COR-L47 (cell line): ENCODE data around the gene C5orf58.

ENCODE experiments used
- DNase-seq: peaks from one replicate; lab custom pipeline; 2025; lab: John Stamatoyannopoulos, UW

The C5orf58 gene

DNA sequence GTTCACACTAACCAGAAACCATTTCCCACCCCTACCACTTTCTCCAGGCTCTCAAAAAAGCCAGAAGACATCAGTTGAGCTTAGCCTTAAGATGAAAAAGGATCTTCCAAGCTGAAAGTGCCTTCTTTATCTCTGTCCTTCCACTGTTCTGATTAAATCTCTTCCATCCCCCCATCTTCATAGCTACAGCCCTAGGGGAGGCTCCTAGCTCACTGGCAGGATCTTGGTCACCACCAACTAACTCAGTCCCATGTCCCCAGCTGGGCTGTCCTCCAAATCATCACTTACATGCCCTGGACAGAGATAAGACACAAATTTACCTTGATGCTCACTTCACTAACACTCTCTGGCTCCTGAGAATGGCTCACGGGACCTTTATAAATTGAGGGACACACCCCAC is 50.5 kb downstream of the C5orf58 start:
- no peak for DNase-seq

DNA sequence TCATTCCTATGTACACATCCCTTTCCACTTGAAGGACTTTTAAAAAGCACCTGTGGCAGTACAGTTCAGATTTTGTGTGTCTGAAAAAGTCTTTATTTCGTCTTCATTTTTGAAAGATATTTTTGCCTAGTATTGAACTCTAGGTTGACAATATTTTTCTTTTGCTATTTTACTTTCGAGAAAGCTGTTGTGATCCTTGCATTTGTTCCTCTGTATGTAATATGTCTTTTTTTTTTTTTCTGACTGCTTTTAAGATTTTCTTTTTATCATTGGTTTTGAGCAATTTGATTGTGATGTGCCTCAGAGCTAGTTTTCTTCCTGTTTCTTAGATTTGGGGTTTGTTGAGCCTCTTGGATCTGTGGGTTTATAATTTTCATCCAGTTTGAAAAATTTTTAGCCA is 51.4 kb downstream of the C5orf58 start:
- DNase-seq, result no peak

DNA sequence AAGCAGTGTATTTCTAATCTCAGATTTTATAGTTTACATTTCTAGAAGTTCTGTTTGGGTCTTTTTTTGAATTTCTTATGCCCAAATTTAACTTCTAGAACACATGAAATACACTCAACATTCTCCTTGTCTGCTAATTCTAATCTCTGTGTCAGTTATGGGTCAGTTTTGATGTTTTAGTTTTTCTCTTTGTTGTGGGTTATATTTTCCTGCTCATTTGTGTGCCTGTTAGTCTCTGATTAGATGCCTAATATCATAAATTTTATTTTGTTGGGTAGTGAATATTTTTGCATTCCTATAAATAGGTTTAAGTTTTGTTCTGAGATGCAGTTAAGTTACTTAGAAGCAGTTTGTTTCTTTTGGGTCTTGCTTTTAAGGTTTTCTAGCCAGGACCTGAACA is 52.4 kb downstream of the C5orf58 start:
- DNase-seq, result no peak

DNA sequence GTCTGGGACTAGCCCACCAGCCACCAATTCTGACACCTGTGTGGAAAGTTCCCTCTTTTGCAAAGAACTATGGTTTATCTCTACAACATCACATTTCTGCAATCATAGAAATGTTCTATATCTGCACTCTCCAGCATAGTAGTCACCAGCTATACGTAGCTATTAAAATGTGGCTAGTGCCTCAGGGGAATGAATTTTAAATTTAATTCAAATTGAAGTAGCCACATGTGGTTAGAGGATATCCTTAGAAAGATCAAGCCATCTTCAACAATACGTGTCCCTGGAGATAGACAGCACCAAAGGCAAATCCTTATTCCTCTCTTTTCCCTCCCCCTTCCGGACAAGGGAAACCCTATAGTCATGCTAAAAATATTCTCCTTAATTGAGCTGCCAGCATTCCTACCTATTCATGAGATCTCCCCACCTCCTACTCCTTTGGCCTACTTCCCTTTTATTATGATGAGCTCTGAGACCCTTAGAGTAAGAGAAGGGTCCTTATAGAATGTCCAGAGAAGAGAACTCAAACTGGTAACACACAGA is 53.7 kb downstream of the C5orf58 start:
- no peak for DNase-seq

DNA sequence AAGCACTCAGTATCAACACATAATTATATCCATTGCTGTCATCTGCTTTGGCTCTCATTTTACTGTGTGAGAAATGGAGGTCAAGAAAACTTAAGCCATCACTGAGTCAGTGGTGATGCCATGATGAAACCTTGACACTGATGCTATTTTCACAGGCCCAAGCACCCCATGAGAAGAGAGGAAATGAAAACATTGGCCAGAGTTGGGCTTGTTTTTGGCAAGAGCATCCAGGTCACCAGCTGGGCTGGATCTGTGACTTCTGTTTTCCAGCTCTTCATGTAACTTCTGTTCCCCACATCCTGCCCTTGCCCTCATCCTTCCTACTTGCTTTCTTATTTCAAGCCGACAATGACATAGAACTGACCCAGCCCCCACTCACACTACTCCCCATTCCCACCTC is 54.7 kb downstream of the C5orf58 start:
- DNase-seq, result no peak

DNA sequence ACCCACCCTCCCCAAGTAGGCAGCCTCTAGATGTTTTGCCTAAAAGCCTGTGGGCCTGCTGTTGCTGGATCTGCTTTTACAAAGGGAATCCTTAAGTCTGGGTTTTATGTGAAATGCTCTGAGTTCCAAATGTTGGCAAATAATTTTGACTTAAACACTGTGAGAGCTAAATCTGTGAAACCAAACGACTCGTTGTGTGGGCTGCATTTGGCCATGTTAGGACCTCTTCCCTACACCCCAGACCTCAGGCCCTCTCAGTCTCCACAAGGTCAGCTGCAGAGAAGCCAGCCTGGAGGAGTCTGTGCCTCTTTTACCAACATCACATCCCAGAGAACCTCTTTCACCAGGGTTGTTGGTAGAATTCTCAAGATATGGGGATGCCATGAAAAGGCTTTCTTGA is 55.4 kb downstream of the C5orf58 start:
- DNase-seq, result no peak

DNA sequence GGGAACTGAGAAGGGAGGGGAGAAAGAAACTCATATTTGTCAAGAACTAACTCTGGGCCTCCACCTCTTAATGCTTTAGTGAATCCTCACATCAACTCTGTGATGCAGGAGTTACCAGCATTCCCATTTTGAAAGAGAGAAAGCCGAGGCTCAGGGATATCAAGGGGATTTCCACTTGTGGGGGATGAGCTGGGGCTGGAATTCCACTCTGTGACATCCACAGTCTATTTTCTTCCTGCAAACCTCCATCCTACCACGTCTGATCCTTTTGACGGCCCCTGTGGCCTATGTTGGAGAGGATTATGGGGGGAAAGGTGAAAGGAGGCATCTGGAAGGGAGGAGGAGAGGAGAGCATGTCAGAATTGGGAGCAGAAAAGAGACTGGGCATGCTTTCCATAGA is 55.8 kb downstream of the C5orf58 start:
- no peak for DNase-seq

DNA sequence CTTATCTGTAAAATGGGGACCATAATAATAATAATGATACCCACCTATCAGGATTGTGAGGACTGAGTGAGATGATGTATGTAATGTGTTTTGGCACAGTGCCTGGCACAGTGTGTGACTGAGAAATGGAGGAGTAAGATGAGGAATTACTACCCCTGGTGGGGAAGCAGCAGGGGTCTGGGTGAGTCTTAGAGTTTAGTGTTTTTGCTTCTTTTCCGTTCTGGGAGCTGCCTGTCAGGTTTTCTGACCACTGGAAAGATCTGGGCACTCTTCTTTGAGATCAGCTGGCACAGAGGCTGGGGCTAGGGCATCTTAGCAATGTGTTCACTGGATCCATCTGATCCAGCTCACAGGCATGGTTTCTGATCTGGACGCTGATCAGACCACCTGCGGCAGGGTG is 56.3 kb downstream of the C5orf58 start:
- DNase-seq, result no peak

DNA sequence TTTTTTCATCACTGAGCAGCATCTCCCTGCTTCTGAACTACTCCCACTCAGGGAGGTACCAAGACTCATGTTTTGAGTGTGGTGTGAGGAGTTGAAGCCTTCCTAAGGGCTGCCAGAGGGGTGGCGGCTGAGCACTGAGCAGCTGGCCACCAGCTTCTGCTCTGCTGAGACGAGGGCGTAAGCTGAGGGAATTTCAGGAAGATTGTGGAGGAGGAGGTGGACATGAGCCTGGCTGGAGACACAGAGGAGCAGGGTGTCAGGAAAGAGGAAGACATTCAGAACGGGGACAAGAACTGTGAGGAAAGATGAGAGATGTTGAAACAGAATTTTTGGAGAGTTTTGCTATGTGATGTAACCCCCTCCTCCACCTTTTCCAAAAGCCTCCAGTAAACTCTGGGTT is 57.0 kb downstream of the C5orf58 start:
- no peak for DNase-seq

DNA sequence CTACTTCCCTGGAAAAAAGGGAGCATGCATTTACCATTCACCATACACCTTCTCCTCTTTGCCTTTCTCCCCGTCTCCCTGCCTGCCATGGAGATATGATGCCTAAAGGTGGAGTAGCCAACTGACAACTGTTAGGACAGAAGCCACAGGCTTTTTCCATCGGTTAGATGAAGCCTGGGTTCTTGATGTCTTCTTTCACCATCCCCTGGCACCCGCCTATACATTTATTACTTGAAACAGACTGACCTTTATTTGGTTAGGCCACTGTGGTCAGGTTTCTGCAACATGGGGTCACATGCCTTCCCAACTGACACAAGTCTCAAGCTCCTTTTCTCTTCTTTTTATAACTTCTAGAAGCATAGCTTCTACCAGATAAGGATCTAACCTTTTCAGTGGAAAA is 57.7 kb downstream of the C5orf58 start:
- no peak for DNase-seq

DNA sequence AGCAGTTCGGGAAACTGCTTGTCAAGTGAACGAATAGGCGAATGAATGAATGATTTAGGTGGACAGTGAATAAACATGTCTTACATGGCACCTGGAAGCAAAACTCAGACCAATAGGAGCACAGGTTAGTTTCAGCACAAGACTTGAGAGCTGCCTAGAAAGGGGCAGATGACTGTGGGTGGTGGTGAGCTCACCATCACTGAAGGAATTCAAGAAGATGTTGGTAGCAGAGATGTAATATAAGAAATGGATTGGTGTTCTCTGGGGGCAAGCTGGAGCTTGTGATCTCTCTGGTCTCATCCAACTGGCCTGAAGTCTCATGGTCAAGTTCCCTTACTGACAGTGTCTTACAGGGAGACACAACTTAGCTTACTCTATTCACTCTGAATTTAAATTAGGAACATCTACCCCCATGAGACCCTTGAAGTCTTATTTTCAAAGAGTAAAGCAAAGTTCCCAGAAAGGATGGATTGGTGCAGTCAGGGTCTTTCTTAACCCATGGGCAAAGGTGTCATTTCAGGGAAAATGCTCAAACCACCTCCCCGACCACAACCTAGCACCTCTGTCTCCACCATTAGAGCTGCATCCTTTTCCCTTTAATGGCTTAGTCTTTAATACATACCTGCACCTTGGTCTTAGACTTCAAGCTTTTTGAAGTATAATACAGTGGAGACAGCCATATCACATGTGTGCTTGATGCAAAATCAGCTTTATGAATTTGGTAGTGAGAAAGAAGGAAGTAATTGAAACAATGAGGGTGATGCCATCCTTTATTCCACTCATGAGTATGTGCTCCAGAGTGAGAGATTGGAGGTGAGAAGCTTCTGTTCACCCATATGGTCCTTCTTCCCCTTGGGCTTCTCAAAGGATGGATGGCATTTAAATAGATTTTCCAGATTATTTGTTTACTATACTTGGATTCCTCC is 59.7 kb downstream of the C5orf58 start:
- DNase-seq, result no peak

DNA sequence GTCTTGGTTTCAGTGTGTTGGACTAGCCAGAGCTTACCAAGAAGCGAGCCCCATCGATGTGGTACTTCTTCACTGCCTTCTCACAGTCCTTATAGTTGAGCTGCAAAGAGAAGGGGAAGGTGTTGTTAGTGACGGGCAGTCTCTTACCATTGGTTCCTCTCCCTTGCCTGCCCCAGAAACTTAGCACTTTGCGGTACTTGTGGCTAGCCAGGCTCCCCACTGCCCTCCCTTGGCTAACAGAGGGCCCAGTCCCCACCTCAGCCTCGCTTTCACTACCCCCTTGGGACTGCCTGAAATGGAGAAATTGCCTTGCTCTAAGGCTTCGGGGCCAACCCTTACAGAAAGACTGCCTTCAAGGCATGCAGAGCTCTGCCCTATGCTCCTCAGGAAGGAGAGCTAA is 60.5 kb downstream of the C5orf58 start:
- DNase-seq, result no peak

DNA sequence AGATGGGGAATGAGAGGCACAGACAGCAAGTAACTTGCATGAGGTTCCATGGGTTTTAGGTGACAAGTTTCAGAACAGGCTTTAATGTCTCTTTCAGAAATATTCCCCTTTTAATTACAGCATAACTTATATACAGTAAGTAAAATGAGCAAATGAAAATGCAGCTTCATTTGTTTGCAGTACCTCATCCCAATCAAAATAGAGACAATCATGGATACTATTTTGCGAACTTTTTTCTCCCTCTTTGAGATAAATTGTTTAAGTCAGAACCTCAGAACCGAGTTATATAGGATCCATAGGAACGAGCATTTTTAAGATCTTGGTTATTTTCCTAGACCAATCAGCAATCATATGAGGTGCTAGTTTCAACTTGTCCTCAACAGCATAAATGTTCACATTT is 61.3 kb downstream of the C5orf58 start:
- no peak for DNase-seq

DNA sequence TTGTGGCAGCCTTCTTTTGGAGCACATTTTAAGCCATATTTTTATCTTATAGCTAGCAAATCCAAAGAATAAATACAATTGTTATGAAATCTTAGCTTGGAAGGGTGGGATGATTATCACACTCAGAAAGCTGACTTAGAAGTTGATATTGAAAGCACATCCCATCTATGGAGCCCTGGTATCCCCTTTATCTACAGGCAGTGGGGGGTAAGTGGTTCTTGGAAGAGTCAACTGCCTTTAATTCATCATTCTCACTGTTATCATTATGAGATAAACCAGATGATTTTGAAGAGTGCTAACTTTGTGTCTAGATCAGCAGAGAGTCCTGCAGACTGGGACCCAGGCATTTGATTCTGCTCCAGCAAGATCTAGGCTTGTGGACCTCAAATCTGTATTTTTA is 61.8 kb downstream of the C5orf58 start:
- no peak for DNase-seq
